Gastrocnemius medialis (tissue), 4 donors: Measurements from ENCODE around the gene ARVCF.

Experiments
- POLR2A ChIP-seq, 2 donors: fragments of 450-650 bp; IDR thresholded peaks; one replicate each; pipeline ENCODE4 v1.6.1; 2017; ENCODE audit warnings: antibody characterized with exemption in 2 of 2, mild to moderate bottlenecking in 2 of 2, moderate library complexity in 2 of 2
- TF ChIP-seq, protein P1 (sequence below), 5 experiments: fragments of 450-650 bp in 3 of 5; fragments of 200-600 bp in 2 of 5; sonication (generic) in 2 of 5; IDR thresholded peaks in 4 of 5; conservative IDR thresholded peaks in 1 of 5; 1 replicate in 4 of 5; 2 replicates in 1 of 5; pipeline ENCODE4 v1.5.1; 2016 to 2019; ENCODE audit warnings: antibody characterized with exemption in 5 of 5, mild to moderate bottlenecking in 3 of 5, moderate library complexity in 3 of 5

DNA sequence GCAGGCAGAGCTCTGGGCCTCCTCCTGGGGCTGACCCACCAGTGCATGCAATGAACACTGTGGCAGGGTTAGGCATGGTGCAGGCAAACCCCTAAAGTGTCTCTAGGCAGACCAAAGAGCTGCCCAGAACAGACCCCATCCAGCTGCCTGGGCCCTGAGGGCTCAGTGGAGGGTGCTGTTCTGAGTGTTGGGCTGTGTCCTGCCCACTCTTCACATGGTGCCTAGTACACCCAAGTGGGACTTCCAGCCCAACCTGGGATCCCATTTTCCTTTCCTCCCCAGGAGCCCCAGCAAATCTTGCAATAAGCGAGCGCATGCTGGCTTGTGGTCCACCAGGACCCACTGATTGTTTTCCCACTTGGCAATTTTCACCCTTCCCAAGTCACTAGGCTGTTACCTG lies 26.4 kb downstream of the ARVCF start:
- TF ChIP-seq, protein P1, sequence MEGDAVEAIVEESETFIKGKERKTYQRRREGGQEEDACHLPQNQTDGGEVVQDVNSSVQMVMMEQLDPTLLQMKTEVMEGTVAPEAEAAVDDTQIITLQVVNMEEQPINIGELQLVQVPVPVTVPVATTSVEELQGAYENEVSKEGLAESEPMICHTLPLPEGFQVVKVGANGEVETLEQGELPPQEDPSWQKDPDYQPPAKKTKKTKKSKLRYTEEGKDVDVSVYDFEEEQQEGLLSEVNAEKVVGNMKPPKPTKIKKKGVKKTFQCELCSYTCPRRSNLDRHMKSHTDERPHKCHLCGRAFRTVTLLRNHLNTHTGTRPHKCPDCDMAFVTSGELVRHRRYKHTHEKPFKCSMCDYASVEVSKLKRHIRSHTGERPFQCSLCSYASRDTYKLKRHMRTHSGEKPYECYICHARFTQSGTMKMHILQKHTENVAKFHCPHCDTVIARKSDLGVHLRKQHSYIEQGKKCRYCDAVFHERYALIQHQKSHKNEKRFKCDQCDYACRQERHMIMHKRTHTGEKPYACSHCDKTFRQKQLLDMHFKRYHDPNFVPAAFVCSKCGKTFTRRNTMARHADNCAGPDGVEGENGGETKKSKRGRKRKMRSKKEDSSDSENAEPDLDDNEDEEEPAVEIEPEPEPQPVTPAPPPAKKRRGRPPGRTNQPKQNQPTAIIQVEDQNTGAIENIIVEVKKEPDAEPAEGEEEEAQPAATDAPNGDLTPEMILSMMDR (IDR thresholded peaks at IDR 0.05 in 4 of 5, conservative IDR thresholded peaks at IDR 0.05 in 1 of 5): no peak
- TF ChIP-seq POLR2A (IDR thresholded peaks at IDR 0.05): no peak
